Progenitor cell of endocrine pancreas (in vitro differentiated cells): ENCODE data around the gene SPATA6. TPM values are rescaled to one million over a fixed set of nuclear protein-coding genes. Genes with fewer than 3 reads are reported as not detected.

Experiments used
- DNase-seq: peaks from one replicate; pipeline ENCODE4 v3.0.0; 2021; ENCODE audit warnings: low spot score; ENCODE audit not compliant: unreplicated experiment
- H3K27ac Mint-ChIP-seq: 2 replicates; pipeline ENCODE4 v1.8.0; 2021; ENCODE audit warnings: mild to moderate bottlenecking, moderate library complexity, mixed read lengths
- H3K27me3 Mint-ChIP-seq: 2 replicates; pipeline ENCODE4 v1.8.0; 2021; ENCODE audit warnings: mixed read lengths
- H3K36me3 Mint-ChIP-seq: 2 replicates; pipeline ENCODE4 v1.8.0; 2022; ENCODE audit warnings: mixed read lengths; ENCODE audit not compliant: insufficient read depth
- H3K4me1 Mint-ChIP-seq: 2 replicates; pipeline ENCODE4 v1.8.0; 2021; ENCODE audit warnings: low read depth, mixed read lengths
- H3K4me3 Mint-ChIP-seq: 2 replicates; pipeline ENCODE4 v1.8.0; 2021; ENCODE audit warnings: low read depth, mild to moderate bottlenecking, moderate library complexity, mixed read lengths
- H3K9me3 Mint-ChIP-seq: 2 replicates; pipeline ENCODE4 v1.8.0; 2021; ENCODE audit warnings: low read depth, mixed read lengths
- total RNA-seq: library from RNA; stranded (reverse); gene quantifications from 2 replicates; pipeline ENCODE4 v1.2.1, GENCODE V29; 2021
- TF ChIP-seq, protein P1 (sequence below): fragments of 200-600 bp; sonication (generic); IDR thresholded peaks from one replicate; pipeline ENCODE4 v1.5.0; 2021; ENCODE audit warnings: antibody characterized with exemption, mild to moderate bottlenecking; ENCODE audit not compliant: unreplicated experiment

The SPATA6 gene
- total RNA-seq, 1 donor from 2014 or later, result 24.3 TPM

DNA sequence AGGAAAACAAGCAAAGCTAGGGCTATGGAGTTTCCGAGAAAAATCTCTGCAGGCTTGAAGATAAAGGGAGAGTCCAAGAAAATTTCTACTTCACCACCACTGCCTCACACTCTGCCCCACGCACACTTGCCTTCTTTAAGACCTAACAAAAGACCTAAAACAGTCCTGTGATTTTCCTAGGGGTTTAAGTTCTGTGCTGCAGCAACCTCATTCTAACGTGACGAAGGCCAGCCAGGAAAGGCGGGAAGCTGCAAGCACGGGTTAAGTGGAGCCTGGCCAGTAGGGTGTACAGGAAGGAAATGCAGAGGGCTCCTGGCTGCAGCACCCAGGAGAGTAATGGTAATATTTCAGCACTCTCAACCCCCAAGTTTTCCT lies 1.5 kb downstream of the SPATA6 start:
- DNase-seq, result no peak
- TF ChIP-seq, protein P1, sequence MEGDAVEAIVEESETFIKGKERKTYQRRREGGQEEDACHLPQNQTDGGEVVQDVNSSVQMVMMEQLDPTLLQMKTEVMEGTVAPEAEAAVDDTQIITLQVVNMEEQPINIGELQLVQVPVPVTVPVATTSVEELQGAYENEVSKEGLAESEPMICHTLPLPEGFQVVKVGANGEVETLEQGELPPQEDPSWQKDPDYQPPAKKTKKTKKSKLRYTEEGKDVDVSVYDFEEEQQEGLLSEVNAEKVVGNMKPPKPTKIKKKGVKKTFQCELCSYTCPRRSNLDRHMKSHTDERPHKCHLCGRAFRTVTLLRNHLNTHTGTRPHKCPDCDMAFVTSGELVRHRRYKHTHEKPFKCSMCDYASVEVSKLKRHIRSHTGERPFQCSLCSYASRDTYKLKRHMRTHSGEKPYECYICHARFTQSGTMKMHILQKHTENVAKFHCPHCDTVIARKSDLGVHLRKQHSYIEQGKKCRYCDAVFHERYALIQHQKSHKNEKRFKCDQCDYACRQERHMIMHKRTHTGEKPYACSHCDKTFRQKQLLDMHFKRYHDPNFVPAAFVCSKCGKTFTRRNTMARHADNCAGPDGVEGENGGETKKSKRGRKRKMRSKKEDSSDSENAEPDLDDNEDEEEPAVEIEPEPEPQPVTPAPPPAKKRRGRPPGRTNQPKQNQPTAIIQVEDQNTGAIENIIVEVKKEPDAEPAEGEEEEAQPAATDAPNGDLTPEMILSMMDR, result no peak
- H3K27ac Mint-ChIP-seq, result peak overlapping the region; percentile 39
- no peaks in the 10 kb centered on the region for H3K36me3 Mint-ChIP-seq
- no peaks in the 10 kb centered on the region for H3K27me3 Mint-ChIP-seq
- H3K4me3 Mint-ChIP-seq, result peak overlapping the region; percentile 87
- H3K9me3 Mint-ChIP-seq, result peaks cover 7% of the 10 kb centered on the region
- peaks cover 16% of the 10 kb centered on the region for H3K4me1 Mint-ChIP-seq

DNA sequence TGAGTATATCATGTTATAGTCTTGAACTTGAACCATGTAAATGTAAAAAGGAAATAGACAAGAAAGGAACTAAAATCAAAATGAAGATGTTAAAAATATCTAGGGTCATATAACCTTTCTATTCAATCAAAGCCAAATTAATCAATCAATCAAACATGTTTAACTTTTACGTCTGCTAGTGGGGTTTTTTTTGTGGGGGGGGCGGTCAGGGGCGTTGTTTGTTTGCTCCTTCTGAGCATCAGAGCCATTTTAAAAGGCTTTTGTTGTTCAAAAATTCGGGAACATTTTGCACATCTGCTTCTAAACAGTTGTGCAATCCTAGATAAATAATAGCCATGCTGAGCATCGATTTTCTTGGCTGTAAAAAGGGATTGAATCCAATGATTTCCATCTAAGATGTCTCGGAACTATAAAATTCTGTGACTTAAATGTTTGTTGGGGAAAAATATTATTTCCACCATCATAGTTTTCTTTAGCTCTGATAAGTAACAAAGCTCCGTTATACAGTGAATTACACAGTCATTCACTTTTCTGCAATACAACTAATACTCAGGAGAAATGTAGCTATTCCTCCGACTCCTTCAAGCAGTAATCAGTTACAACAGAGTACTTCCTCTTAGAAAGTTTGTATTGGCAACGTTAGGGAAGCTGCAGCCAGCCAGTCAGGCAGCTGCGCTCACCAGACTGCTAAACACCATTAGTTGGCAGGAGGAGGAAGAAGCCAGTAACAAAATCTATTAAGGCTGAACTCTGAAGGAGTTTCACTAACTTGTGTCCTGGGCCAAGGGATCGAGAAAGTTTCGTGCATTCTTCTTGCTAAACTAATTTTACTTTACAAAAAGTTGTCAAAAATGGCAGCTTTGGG lies 2.2 kb downstream of the SPATA6 start:
- peaks cover 16% of the 10 kb centered on the region for H3K4me1 Mint-ChIP-seq
- H3K9me3 Mint-ChIP-seq, result peaks cover 6% of the 10 kb centered on the region
- H3K27ac Mint-ChIP-seq, result no peak overlapping the region
- H3K27me3 Mint-ChIP-seq, result no peaks in the 10 kb centered on the region
- TF ChIP-seq, protein P1, result no peak
- H3K36me3 Mint-ChIP-seq, result no peaks in the 10 kb centered on the region
- peak overlapping the region; percentile 87 for H3K4me3 Mint-ChIP-seq
- DNase-seq, result no peak

DNA sequence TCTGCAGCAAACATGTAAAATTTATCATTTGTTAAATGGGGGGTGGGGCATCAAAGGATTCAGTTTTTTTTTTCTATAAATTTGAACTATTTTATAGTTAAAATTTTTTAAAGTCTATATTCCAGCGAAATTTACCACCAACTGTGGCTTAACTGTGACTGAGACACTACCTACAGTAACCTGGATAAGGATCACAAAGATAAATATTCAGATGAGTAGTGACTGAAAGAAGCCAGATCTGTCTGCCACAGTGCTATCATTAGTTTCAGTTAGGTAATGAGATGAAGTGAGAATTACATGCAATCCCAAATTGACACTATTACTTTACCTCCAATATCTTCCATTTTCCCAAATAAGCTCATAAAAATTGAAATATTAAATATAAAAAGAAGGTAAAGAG lies 5.4 kb downstream of the SPATA6 start:
- Mint-ChIP-seq H3K4me3 (no peak overlapping the region), H3K27ac (no peak overlapping the region), H3K27me3 (no peaks in the 10 kb centered on the region), H3K9me3 (no peaks in the 10 kb centered on the region), H3K4me1 (peaks cover 16% of the 10 kb centered on the region), H3K36me3 (no peaks in the 10 kb centered on the region)
- no peak for DNase-seq
- TF ChIP-seq, protein P1, result no peak

- H3K27ac Mint-ChIP-seq, result no peak overlapping the region
- no peaks in the 10 kb centered on the region for H3K36me3 Mint-ChIP-seq
- no peaks in the 10 kb centered on the region for H3K9me3 Mint-ChIP-seq
- DNase-seq, result no peak
- no peaks in the 10 kb centered on the region for H3K4me1 Mint-ChIP-seq
- H3K4me3 Mint-ChIP-seq, result no peak overlapping the region
- TF ChIP-seq, protein P1, result no peak
- no peaks in the 10 kb centered on the region for H3K27me3 Mint-ChIP-seq
Observed at GRCh38 chr1:48462716-48463302, 9.2 kb downstream of the SPATA6 start.

- Mint-ChIP-seq H3K4me3 (no peak overlapping the region), H3K27ac (no peak overlapping the region), H3K27me3 (no peaks in the 10 kb centered on the region), H3K36me3 (peaks cover 9% of the 10 kb centered on the region), H3K9me3 (no peaks in the 10 kb centered on the region), H3K4me1 (no peaks in the 10 kb centered on the region)
- DNase-seq, result no peak
- TF ChIP-seq, protein P1, result no peak
Observed at GRCh38 chr1:48450505-48450904, 21.5 kb downstream of the SPATA6 start.
